HG03457 (cell line): ENCODE data around the gene EFCAB10.
"Not testable (repeated sequence)": the region's sequence is repeated elsewhere in the genome, so short reads cannot be mapped to it uniquely, and the experiment has no call there.

Experiments
- ATAC-seq: cut with Tn5 transposase; IDR thresholded peaks from one replicate; pipeline ENCODE4 v1.9.1; 2021; ENCODE audit warnings: moderate number of reproducible peaks; ENCODE audit not compliant: unreplicated experiment

Gene EFCAB10

GRCh38 chr7:105599551-105599950 is 18.3 kb upstream of the EFCAB10 start:
- no peak for ATAC-seq

GRCh38 chr7:105599080-105599479 is 17.8 kb upstream of the EFCAB10 start:
- not testable (repeated sequence) for ATAC-seq

- ATAC-seq: no peak
Measured at GRCh38 chr7:105596866-105597265, 15.6 kb upstream of the EFCAB10 start.

- no peak for ATAC-seq
Measured at GRCh38 chr7:105594034-105594433, 12.7 kb upstream of the EFCAB10 start.

- ATAC-seq: no peak
Measured at GRCh38 chr7:105591522-105591921, 10.2 kb upstream of the EFCAB10 start.

GRCh38 chr7:105590793-105591192 is 9.5 kb upstream of the EFCAB10 start:
- no peak for ATAC-seq

GRCh38 chr7:105589356-105590077 is 8.2 kb upstream of the EFCAB10 start:
- peak; percentile 82 for ATAC-seq

- ATAC-seq: no peak
Measured at GRCh38 chr7:105587909-105588635, 6.8 kb upstream of the EFCAB10 start.

GRCh38 chr7:105585850-105586500 is 4.7 kb upstream of the EFCAB10 start:
- no peak for ATAC-seq

- ATAC-seq: no peak
Measured at GRCh38 chr7:105584165-105584564, 2.9 kb upstream of the EFCAB10 start.

- ATAC-seq: no peak
Measured at GRCh38 chr7:105583061-105583460, 1.8 kb upstream of the EFCAB10 start.

- ATAC-seq: no peak
Measured at GRCh38 chr7:105580022-105580740, 1.1 kb downstream of the EFCAB10 start.

GRCh38 chr7:105578496-105578895 is 2.8 kb downstream of the EFCAB10 start:
- no peak for ATAC-seq

- no peak for ATAC-seq
Measured at GRCh38 chr7:105577251-105577650, 4.0 kb downstream of the EFCAB10 start.

GRCh38 chr7:105571891-105572290 is 9.4 kb downstream of the EFCAB10 start:
- ATAC-seq: no peak

GRCh38 chr7:105567821-105568220 is 13.5 kb downstream of the EFCAB10 start:
- no peak for ATAC-seq

- no peak for ATAC-seq
Measured at GRCh38 chr7:105567024-105567423, 14.3 kb downstream of the EFCAB10 start.

GRCh38 chr7:105565190-105565589 is 16.1 kb downstream of the EFCAB10 start:
- ATAC-seq: no peak

GRCh38 chr7:105559926-105560325 is 21.4 kb downstream of the EFCAB10 start:
- no peak for ATAC-seq

GRCh38 chr7:105538339-105538738 is 43.0 kb downstream of the EFCAB10 start:
- no peak for ATAC-seq
